K562 (cell line): ENCODE data around the gene ZNF197. TPM values are rescaled to one million over a fixed set of nuclear protein-coding genes. Genes with fewer than 3 reads are reported as not detected.

Experiments
- ATAC-seq: fragments of 200-7000 bp; cut with Tn5 transposase; 3 replicates; pipeline ENCODE4 v1.9.1; 2020; ENCODE audit warnings: moderate library complexity
- BruUV-seq: library from RNA; stranded (reverse); fragments of 400-500 nt; replicated peaks from 2 replicates; lab custom pipeline; 2021; lab: Mats Ljungman, UMichigan
- CTCF ChIA-PET: fragments of 300-600 bp; formaldehyde crosslinking; extraction: SDS; loops from one replicate; lab custom pipeline; 2021; ENCODE audit warnings: low intra/inter-chr PET ratio; lab: Yijun Ruan, JAX
- POLR2A ChIA-PET: fragments of 300-600, 350-650 bp; sonication (Branson Sonifier 250); formaldehyde crosslinking; extraction: SDS; loops from one replicate; lab custom pipeline; 2021; ENCODE audit warnings: antibody characterized with exemption, inconsistent platforms; lab: Yijun Ruan, JAX
- DNase-seq, 4 experiments: peaks; one replicate each; pipeline versions ENCODE4 v3.0.0 to v3.0.0-alpha.2; 2011 to 2018; ENCODE audit warnings: low spot score in 3 of 4, mixed read lengths in 3 of 4; ENCODE audit errors: extremely low read depth in 1 of 4
- FAIRE-seq: peaks from 2 replicates; lab custom pipeline; 2011; peaks lifted over from hg19 to GRCh38; lab: Jason Lieb, UNC
- H2AFZ ChIP-seq: 2 replicates; pipeline ENCODE4 v1.6.0; 2011; ENCODE audit warnings: low read depth, low read length, control low read depth, inconsistent platforms
- H3K27ac ChIP-seq: fragments of 200-600 bp; 3 replicates; pipeline ENCODE4 v1.8.0; 2011; ENCODE audit warnings: low read depth, mild to moderate bottlenecking, control low read depth, inconsistent platforms, low read length, moderate library complexity, mixed read lengths; ENCODE audit errors: extremely low read depth
- H3K27me3 ChIP-seq, 2 experiments: fragments of 300-600 bp in 1 of 2; 2 replicates in 1 of 2; 3 replicates in 1 of 2; pipeline versions ENCODE4 v1.6.0 to v1.8.0; 2011; ENCODE audit warnings: inconsistent platforms in 2 of 2, low read length in 2 of 2, mild to moderate bottlenecking in 1 of 2, mixed read lengths in 1 of 2, moderate library complexity in 1 of 2; ENCODE audit not compliant: control insufficient read depth in 2 of 2, insufficient read depth in 2 of 2
- H3K36me3 ChIP-seq: fragments of 300-600 bp; 3 replicates; pipeline ENCODE4 v1.8.0; 2011; ENCODE audit warnings: mild to moderate bottlenecking, low read length, inconsistent platforms; ENCODE audit not compliant: control insufficient read depth, insufficient read depth
- H3K4me1 ChIP-seq, 2 experiments: fragments of 200-600 bp in 1 of 2; replicated peaks in 1 of 2; 2 replicates in 1 of 2; 3 replicates in 1 of 2; pipeline versions ENCODE4 v1.5.1 to v1.8.0; 2011; ENCODE audit warnings: inconsistent platforms in 2 of 2, low read length in 2 of 2, mild to moderate bottlenecking in 1 of 2, mixed read lengths in 1 of 2, moderate library complexity in 1 of 2; ENCODE audit not compliant: control insufficient read depth in 2 of 2, insufficient read depth in 2 of 2
- H3K4me2 ChIP-seq: 2 replicates; pipeline ENCODE4 v1.6.1; 2011; ENCODE audit warnings: low read length, control low read depth, inconsistent platforms, mixed read lengths; ENCODE audit not compliant: insufficient read depth
- H3K4me3 ChIP-seq: fragments of 200-600 bp; sonication (generic), shearing (Covaris generic); 2 replicates; pipeline ENCODE4 v1.5.1; 2016; ENCODE audit warnings: control low read depth, inconsistent platforms
- H3K79me2 ChIP-seq: fragments of 200-600 bp; 3 replicates; pipeline ENCODE4 v1.8.0; 2011; ENCODE audit warnings: low read length, inconsistent platforms; ENCODE audit not compliant: control insufficient read depth, insufficient read depth
- H3K9ac ChIP-seq, 2 experiments: 2 replicates each; pipeline versions ENCODE4 v1.6.0 to v1.6.1; 2011; ENCODE audit warnings: low read depth in 2 of 2, low read length in 2 of 2, control low read depth in 1 of 2, inconsistent platforms in 1 of 2, mild to moderate bottlenecking in 1 of 2, mixed read lengths in 1 of 2; ENCODE audit not compliant: insufficient read depth in 1 of 2
- H3K9me1 ChIP-seq: one replicate; pipeline ENCODE4 v1.6.0; 2011; ENCODE audit warnings: inconsistent platforms, mild to moderate bottlenecking, low read length, moderate library complexity; ENCODE audit not compliant: control insufficient read depth, insufficient read depth
- H3K9me3 ChIP-seq: replicated peaks from 2 replicates; pipeline ENCODE4 v1.5.1; 2011; ENCODE audit warnings: low read depth, low read length, inconsistent platforms; ENCODE audit not compliant: control insufficient read depth, insufficient read depth
- H4K20me1 ChIP-seq: replicated peaks from 2 replicates; pipeline ENCODE4 v1.6.1; 2011; ENCODE audit warnings: low read length, inconsistent platforms, mixed read lengths; ENCODE audit not compliant: control insufficient read depth, insufficient read depth
- HDAC2 ChIP-seq: fragments of 450-650 bp; IDR thresholded peaks from 2 replicates; pipeline ENCODE4 v1.6.1; 2016; ENCODE audit warnings: mild to moderate bottlenecking
- HNRNPUL1 ChIP-seq: fragments of 200-400 bp; formaldehyde crosslinking; IDR thresholded peaks from 2 replicates; pipeline ENCODE4 v1.6.1; 2017; ENCODE audit warnings: low read length
- HOXB6 ChIP-seq: fragments of 250-450 bp; sonication (Bioruptor Pico); IDR thresholded peaks from 2 replicates; pipeline ENCODE4 v1.5.1; 2022; ENCODE audit warnings: mild to moderate bottlenecking, borderline replicate concordance
- KLF10 ChIP-seq: fragments of 250-450 bp; sonication (Bioruptor Pico); IDR thresholded peaks from 2 replicates; pipeline ENCODE4 v1.6.1; 2021; ENCODE audit warnings: matching md5 sums
- POLR2G ChIP-seq: fragments of 200-400 bp; formaldehyde crosslinking; IDR thresholded peaks from 2 replicates; pipeline ENCODE4 v1.6.1; 2017; ENCODE audit warnings: low read depth, mild to moderate bottlenecking, antibody characterized with exemption, low read length, moderate library complexity
- RBFOX2 ChIP-seq: fragments of 200-400 bp; formaldehyde crosslinking; IDR thresholded peaks from 2 replicates; pipeline ENCODE4 v1.6.1; 2017; ENCODE audit warnings: low read depth, mild to moderate bottlenecking, low read length, moderate library complexity
- ZFX ChIP-seq: sonication (generic); formaldehyde crosslinking; IDR thresholded peaks from 2 replicates; pipeline ENCODE4 v1.8.0; 2022; ENCODE audit warnings: mild to moderate bottlenecking, missing genetic modification reagents, moderate library complexity
- ZKSCAN1 ChIP-seq: fragments of 150-350 bp; IDR thresholded peaks from 2 replicates; pipeline ENCODE4 v1.6.1; 2016; ENCODE audit warnings: low read depth, low read length
- WGBS: fragments of 100-300 bp; shearing (Covaris generic); methylation state at CpG from one replicate; pipeline ENCODE4 v1.1.6; 2016; ENCODE audit warnings: low coverage, mixed read lengths; ENCODE audit not compliant: insufficient coverage; ENCODE audit errors: missing lambda C conversion rate; 5-methylcytosine and 5-hydroxymethylcytosine counted together
- in situ Hi-C: fragments of 300-500 bp; cut with MboI; formaldehyde crosslinking; loops from 4 replicates; pipeline ENCODE4 v1.15.0; 2018; ENCODE audit warnings: inconsistent platforms, mixed read lengths
- intact Hi-C: fragments of 100-400 bp; cut with micrococcal nuclease; formaldehyde crosslinking; loops from 2 replicates; pipeline ENCODE4 v1.14.2; 2022
- polyA plus RNA-seq, 8 experiments: library from polyadenylated mRNA; depleted of rRNA in 4 of 8; stranded (reverse) in 5 of 8; unstranded in 3 of 8; fragments of >200 nt; fragmentation: Nextera tagmentation in 2 of 8; fragmentation: Illumina TruSeq in 1 of 8; extraction: Ambion mirVana in 2 of 8; extraction: Trizol in 1 of 8; gene quantifications; 2 replicates each; pipeline versions ENCODE4 v1.2.1 to v1.2.3, GENCODE V29; 2011 to 2014; ENCODE audit warnings: inconsistent platforms in 1 of 8, missing spikeins in 1 of 8
- total RNA-seq, 7 experiments: library from RNA; depleted of rRNA in 6 of 7; stranded (reverse); fragments of >200 nt in 6 of 7; fragmentation: Illumina TruSeq in 2 of 7; extraction: Trizol in 2 of 7; gene quantifications; 2 replicates each; pipeline versions ENCODE4 v1.2.1 to v1.2.3, GENCODE V29; 2011 to 2021; ENCODE audit warnings: low replicate concordance in 1 of 7
- TF ChIP-seq, protein P1 (sequence below): sonication (generic); formaldehyde crosslinking; IDR thresholded peaks from 2 replicates; pipeline ENCODE4 v1.8.0; 2022; ENCODE audit warnings: mild to moderate bottlenecking, missing genetic modification reagents
- TF ChIP-seq, protein P2 (sequence below): fragments of 200-800 bp; sonication (Bioruptor generic); IDR thresholded peaks from 2 replicates; pipeline ENCODE4 v1.6.1; 2017; ENCODE audit warnings: missing genetic modification characterization, missing compliant biosample characterization
- TF ChIP-seq, protein P3 (sequence below): fragments of 450-650 bp; IDR thresholded peaks from 2 replicates; pipeline ENCODE4 v1.6.1; 2016; ENCODE audit warnings: low read depth

Gene ZNF197
- total and polyA plus RNA-seq, 9 of the 15 experiments (the other 6 are each of a cell fraction or from before 2014, with no cell fraction given) = 3.5 to 19.1 (median 13.7) TPM

DNA sequence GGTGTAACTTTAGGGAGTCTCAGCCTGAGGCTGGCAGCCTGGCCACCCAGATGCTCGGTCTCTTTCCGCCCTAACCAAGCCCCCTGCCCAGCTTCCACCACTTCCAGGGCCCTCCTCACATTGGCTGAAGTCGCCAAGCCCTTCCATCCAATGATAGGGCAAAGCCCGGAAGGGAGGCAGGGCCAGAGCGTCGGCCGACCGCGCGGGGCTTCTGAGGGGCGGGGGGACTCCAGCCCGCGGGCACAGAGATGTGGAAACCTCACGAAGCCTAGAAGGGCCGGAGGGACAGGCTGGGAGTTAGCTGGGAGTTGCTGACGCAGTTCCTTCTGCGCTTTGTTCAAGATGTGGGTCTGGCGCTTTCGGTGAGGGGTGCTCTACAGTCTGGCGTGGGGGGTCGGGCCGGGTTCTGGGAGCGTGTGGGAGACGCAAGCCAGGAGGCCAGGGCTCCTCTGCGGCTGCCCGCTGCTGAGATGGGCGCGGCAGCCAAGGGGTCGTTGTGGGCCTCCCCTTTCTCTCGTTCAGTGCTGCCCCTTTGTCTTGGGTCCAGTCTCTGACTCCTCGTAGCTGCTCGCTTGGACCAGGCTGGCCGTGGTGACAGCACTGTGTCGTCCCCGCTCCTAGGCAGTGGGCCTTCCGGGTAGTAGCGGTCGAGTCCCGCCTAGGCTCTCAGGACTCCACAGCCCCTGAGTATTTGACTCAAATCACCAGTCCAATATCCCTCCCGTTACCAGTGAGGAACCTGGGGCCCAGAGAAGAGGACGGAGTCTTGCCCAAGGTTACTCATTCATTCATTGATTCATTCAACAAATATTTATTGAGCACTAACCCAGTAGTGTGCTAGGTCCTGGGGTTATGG is 40.0 kb upstream of the ZNF197 start, which contains the start of gene ZNF660:
Gene ZNF660, plus strand, starts transcription at position 319 of the 856 bp plus-strand sequence. CDS start 9,230 bp downstream, outside the sequence.
- no peak for FAIRE-seq
- H3K4me1 ChIP-seq = peaks cover 0 to 10% of the 10 kb centered on the region in 2 experiments; a peak in 2 of 5 replicates
- ATAC-seq = peak; percentile 80
- no peaks in the 10 kb centered on the region for H3K9me1 ChIP-seq
- ChIA-PET CTCF (no interaction called here), POLR2A (no interaction called here)
- peak; percentile 10 to 17 (median 15) for DNase-seq
- 3% methylated on average over 33 of the region's 41 CpGs for WGBS
- H3K27me3 ChIP-seq = peaks cover 13 to 36% of the 10 kb centered on the region in 2 experiments
- BruUV-seq = TSS peak; percentile 74
- H3K4me3 ChIP-seq = peak within 1 kb of the TSS; percentile 2; the same call in 1 of the 2 replicates
- H3K79me2 ChIP-seq = no peaks in the 10 kb centered on the region
- no peak within 1 kb of the TSS for H3K27ac ChIP-seq
- peak within 1 kb of the TSS; percentile 65; the same call in 1 of the 2 replicates for H2AFZ ChIP-seq
- H3K9ac ChIP-seq = peak within 1 kb of the TSS in 1 of 2 experiments; percentile 55; a peak in 1 of 4 replicates
- intact Hi-C loops (no loop called here), in situ Hi-C loops (no loop called here)
- H4K20me1 ChIP-seq = no peaks in the 10 kb centered on the region
- no peaks in the 10 kb centered on the region for H3K36me3 ChIP-seq
- no peaks in the 10 kb centered on the region for H3K9me3 ChIP-seq
- peak within 1 kb of the TSS; percentile 20; the same call in 1 of the 2 replicates for H3K4me2 ChIP-seq
- TF ChIP-seq HNRNPUL1 (no peak), ZKSCAN1 (no peak), ZFX (CRISPR knock-in tag) (peak; percentile 44; the same call in 1 of the 2 replicates), HDAC2 (no peak), RBFOX2 (peak; percentile 37; the same call in 1 of the 2 replicates), KLF10 (CRISPR knock-in tag) (no peak), HOXB6 (CRISPR knock-in tag) (no peak), POLR2G (peak; percentile 45; the same call in 1 of the 2 replicates)
- TF ChIP-seq, protein P1, sequence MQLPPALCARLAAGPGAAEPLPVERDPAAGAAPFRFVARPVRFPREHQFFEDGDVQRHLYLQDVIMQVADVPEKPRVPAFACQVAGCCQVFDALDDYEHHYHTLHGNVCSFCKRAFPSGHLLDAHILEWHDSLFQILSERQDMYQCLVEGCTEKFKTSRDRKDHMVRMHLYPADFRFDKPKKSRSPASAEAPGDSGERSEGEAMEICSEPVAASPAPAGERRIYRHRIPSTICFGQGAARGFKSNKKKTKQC = 0 out of 2 replicates have a peak, but pooled peaks have one; percentile 23
- TF ChIP-seq, protein P2, sequence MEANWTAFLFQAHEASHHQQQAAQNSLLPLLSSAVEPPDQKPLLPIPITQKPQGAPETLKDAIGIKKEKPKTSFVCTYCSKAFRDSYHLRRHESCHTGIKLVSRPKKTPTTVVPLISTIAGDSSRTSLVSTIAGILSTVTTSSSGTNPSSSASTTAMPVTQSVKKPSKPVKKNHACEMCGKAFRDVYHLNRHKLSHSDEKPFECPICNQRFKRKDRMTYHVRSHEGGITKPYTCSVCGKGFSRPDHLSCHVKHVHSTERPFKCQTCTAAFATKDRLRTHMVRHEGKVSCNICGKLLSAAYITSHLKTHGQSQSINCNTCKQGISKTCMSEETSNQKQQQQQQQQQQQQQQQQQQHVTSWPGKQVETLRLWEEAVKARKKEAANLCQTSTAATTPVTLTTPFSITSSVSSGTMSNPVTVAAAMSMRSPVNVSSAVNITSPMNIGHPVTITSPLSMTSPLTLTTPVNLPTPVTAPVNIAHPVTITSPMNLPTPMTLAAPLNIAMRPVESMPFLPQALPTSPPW (CRISPR knock-in tag) = peak; percentile 50; the same call in 1 of the 2 replicates
- TF ChIP-seq, protein P3, sequence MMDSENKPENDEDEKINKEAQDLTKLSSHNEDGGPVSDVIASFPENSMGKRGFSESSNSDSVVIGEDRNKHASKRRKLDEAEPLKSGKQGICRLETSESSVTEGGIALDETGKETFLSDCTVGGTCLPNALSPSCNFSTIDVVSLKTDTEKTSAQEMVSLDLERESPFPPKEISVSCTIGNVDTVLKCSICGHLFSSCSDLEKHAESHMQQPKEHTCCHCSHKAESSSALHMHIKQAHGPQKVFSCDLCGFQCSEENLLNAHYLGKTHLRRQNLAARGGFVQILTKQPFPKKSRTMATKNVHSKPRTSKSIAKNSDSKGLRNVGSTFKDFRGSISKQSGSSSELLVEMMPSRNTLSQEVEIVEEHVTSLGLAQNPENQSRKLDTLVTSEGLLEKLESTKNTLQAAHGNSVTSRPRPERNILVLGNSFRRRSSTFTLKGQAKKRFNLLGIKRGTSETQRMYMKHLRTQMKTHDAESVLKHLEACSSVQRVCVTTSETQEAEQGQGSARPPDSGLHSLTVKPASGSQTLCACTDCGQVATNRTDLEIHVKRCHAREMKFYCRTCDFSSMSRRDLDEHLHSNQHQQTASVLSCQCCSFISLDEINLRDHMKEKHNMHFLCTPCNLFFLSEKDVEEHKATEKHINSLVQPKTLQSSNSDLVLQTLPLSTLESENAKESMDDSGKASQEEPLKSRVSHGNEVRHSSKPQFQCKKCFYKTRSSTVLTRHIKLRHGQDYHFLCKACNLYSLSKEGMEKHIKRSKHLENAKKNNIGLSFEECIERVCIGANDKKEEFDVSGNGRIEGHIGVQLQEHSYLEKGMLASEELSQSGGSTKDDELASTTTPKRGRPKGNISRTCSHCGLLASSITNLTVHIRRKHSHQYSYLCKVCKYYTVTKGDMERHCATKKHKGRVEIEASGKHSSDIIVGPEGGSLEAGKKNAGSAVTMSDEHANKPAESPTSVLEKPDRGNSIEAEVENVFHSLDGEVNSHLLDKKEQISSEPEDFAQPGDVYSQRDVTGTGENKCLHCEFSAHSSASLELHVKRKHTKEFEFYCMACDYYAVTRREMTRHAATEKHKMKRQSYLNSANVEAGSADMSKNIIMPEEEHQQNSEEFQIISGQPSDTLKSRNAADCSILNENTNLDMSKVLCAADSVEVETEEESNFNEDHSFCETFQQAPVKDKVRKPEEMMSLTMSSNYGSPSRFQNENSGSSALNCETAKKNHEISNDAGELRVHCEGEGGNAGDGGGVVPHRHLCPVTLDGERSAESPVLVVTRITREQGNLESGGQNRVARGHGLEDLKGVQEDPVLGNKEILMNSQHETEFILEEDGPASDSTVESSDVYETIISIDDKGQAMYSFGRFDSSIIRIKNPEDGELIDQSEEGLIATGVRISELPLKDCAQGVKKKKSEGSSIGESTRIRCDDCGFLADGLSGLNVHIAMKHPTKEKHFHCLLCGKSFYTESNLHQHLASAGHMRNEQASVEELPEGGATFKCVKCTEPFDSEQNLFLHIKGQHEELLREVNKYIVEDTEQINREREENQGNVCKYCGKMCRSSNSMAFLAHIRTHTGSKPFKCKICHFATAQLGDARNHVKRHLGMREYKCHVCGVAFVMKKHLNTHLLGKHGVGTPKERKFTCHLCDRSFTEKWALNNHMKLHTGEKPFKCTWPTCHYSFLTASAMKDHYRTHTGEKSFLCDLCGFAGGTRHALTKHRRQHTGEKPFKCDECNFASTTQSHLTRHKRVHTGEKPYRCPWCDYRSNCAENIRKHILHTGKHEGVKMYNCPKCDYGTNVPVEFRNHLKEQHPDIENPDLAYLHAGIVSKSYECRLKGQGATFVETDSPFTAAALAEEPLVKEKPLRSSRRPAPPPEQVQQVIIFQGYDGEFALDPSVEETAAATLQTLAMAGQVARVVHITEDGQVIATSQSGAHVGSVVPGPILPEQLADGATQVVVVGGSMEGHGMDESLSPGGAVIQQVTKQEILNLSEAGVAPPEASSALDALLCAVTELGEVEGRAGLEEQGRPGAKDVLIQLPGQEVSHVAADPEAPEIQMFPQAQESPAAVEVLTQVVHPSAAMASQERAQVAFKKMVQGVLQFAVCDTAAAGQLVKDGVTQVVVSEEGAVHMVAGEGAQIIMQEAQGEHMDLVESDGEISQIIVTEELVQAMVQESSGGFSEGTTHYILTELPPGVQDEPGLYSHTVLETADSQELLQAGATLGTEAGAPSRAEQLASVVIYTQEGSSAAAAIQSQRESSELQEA = no peak
